Lower lobe of right lung (tissue), 2 donors: ENCODE results near the gene TAS2R19. TPM values are rescaled to one million over a fixed set of nuclear protein-coding genes. Genes with fewer than 3 reads are reported as not detected.
"Not testable (repeated sequence)": the region's sequence is repeated elsewhere in the genome, so short reads cannot be mapped to it uniquely, and the experiment has no call there.

ENCODE experiments used
- ATAC-seq, 2 donors: fragments of 200-7000 bp; cut with Tn5 transposase; one replicate each; pipeline ENCODE4 v1.9.1; 2020 to 2022; ENCODE audit warnings: mild to moderate bottlenecking in 2 of 2, moderate library complexity in 2 of 2
- DNase-seq: peaks from one replicate; pipeline ENCODE4 v3.0.0-alpha.2; 2020
- H3K27ac ChIP-seq: fragments of 200-600 bp; one replicate; pipeline ENCODE4 v1.8.0; 2022
- H3K27me3 ChIP-seq: fragments of 200-600 bp; one replicate; pipeline ENCODE4 v1.8.0; 2022; ENCODE audit warnings: low read depth
- H3K36me3 ChIP-seq: fragments of 200-600 bp; one replicate; pipeline ENCODE4 v1.8.0; 2022; ENCODE audit warnings: mild to moderate bottlenecking
- H3K4me1 ChIP-seq: fragments of 200-600 bp; one replicate; pipeline ENCODE4 v1.8.0; 2022
- H3K4me3 ChIP-seq: fragments of 200-600 bp; one replicate; pipeline ENCODE4 v1.8.0; 2022; ENCODE audit warnings: mild to moderate bottlenecking
- H3K9me3 ChIP-seq: fragments of 200-600 bp; one replicate; pipeline ENCODE4 v1.8.0; 2022
- CTCF ChIP-seq: fragments of 200-600 bp; IDR thresholded peaks from one replicate; pipeline ENCODE4 v1.8.0; 2022; ENCODE audit warnings: antibody characterized with exemption, mild to moderate bottlenecking
- intact Hi-C: fragments of 100-400 bp; cut with DNase I; formaldehyde crosslinking; loops from one replicate; pipeline ENCODE4 v1.11.0; 2022
- total RNA-seq: library from RNA; stranded (reverse); fragmentation: NEBNext Ultra II Directional; extraction: Animal tissue kit (Norgen Biotek cat#: 25700); gene quantifications from one replicate; pipeline ENCODE4 v1.2.1, GENCODE V29; 2021
- donor health status: DM: no; HTN: yes; CAD: no; lungs with severe emphysema.

TAS2R19 gene
- total RNA-seq, 1 donor from 2014 or later: 2.8 TPM

GRCh38 chr12:11059784-11060183, 37.4 kb upstream of the TAS2R19 start:
- Histone ChIP-seq H3K9me3 (no peaks in the 10 kb centered on the region), H3K27ac (no peak overlapping the region), H3K4me3 (no peak overlapping the region), H3K27me3 (no peaks in the 10 kb centered on the region), H3K4me1 (no peaks in the 10 kb centered on the region), H3K36me3 (no peaks in the 10 kb centered on the region)
- intact Hi-C loops: no loop called here
- ATAC-seq (no peak), DNase-seq (no peak)
- TF ChIP-seq CTCF: no peak

- intact Hi-C loops: no loop called here
- H3K4me1 ChIP-seq: no peaks in the 10 kb centered on the region
- H3K9me3 ChIP-seq: no peaks in the 10 kb centered on the region
- DNase-seq (no peak), ATAC-seq (no peak)
- no peaks in the 10 kb centered on the region for H3K27me3 ChIP-seq
- H3K4me3 ChIP-seq: no peak overlapping the region
- no peak overlapping the region for H3K27ac ChIP-seq
- no peak for TF ChIP-seq CTCF
- no peaks in the 10 kb centered on the region for H3K36me3 ChIP-seq
Observed at GRCh38 chr12:11059041-11059440, 36.6 kb upstream of the TAS2R19 start.

GRCh38 chr12:11055306-11055705, 32.9 kb upstream of the TAS2R19 start:
- no peak for TF ChIP-seq CTCF
- no peak for ATAC-seq
- DNase-seq: no peak
- Histone ChIP-seq H3K4me1 (no peaks in the 10 kb centered on the region), H3K27ac (no peak overlapping the region), H3K36me3 (no peaks in the 10 kb centered on the region), H3K27me3 (no peaks in the 10 kb centered on the region), H3K9me3 (peaks cover 2% of the 10 kb centered on the region), H3K4me3 (no peak overlapping the region)
- intact Hi-C loops: no loop called here

GRCh38 chr12:11049806-11050531, 27.5 kb upstream of the TAS2R19 start:
- H3K27ac ChIP-seq, H3K4me3 ChIP-seq, ATAC-seq, H3K9me3 ChIP-seq, H3K4me1 ChIP-seq, H3K27me3 ChIP-seq, intact Hi-C loops, DNase-seq, H3K36me3 ChIP-seq: not testable (repeated sequence)

- H3K4me3 ChIP-seq, H3K36me3 ChIP-seq, H3K27me3 ChIP-seq, intact Hi-C loops, H3K27ac ChIP-seq, H3K9me3 ChIP-seq, ATAC-seq, H3K4me1 ChIP-seq, DNase-seq: not testable (repeated sequence)
Observed at GRCh38 chr12:11041366-11041765, 18.9 kb upstream of the TAS2R19 start.

GRCh38 chr12:11040162-11040561, 17.7 kb upstream of the TAS2R19 start:
- H3K9me3 ChIP-seq: no peaks in the 10 kb centered on the region
- H3K27me3 ChIP-seq: no peaks in the 10 kb centered on the region
- ATAC-seq (no peak), DNase-seq (no peak)
- no peak for TF ChIP-seq CTCF
- H3K4me3 ChIP-seq: no peak overlapping the region
- no peaks in the 10 kb centered on the region for H3K4me1 ChIP-seq
- no peak overlapping the region for H3K27ac ChIP-seq
- no peaks in the 10 kb centered on the region for H3K36me3 ChIP-seq
- intact Hi-C loops: no loop called here
